Transverse colon (tissue), 3 donors: ENCODE data around the gene PARP16.

Experiments used
- POLR2A ChIP-seq: fragments of 450-650 bp; IDR thresholded peaks from one replicate; pipeline ENCODE4 v1.6.1; 2016; ENCODE audit warnings: antibody characterized with exemption, mild to moderate bottlenecking, moderate library complexity
- TF ChIP-seq, protein P1 (sequence below), 5 experiments: fragments of 200-600 bp in 3 of 5; fragments of 450-650 bp in 2 of 5; sonication (generic) in 3 of 5; IDR thresholded peaks; 1 replicate in 2 of 5; 2 replicates in 3 of 5; pipeline ENCODE4 v1.5.1; 2016 to 2017; ENCODE audit warnings: antibody characterized with exemption in 5 of 5, inconsistent platforms in 3 of 5, mild to moderate bottlenecking in 2 of 5, moderate library complexity in 1 of 5

DNA sequence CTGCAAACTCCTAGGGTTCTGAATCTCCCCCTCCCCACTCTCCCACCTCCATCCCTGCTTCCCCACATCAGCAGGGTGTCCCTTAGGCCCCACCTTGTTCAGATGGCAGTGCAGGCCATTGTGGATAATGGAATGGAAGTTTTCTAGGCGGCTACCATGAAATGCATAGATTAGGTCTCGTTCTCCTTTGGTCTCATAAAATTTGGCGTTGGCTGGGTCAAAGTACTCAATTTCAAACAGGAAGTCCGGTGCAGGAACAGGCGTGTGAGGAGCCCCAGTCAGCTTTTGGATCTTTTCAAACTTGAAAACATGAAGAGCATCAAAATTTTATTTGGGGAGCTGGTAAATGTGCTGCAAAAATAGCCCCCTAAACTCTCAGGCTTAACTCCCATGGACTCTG is 20.2 kb downstream of the PARP16 start:
- no peak for TF ChIP-seq POLR2A
- TF ChIP-seq, protein P1, sequence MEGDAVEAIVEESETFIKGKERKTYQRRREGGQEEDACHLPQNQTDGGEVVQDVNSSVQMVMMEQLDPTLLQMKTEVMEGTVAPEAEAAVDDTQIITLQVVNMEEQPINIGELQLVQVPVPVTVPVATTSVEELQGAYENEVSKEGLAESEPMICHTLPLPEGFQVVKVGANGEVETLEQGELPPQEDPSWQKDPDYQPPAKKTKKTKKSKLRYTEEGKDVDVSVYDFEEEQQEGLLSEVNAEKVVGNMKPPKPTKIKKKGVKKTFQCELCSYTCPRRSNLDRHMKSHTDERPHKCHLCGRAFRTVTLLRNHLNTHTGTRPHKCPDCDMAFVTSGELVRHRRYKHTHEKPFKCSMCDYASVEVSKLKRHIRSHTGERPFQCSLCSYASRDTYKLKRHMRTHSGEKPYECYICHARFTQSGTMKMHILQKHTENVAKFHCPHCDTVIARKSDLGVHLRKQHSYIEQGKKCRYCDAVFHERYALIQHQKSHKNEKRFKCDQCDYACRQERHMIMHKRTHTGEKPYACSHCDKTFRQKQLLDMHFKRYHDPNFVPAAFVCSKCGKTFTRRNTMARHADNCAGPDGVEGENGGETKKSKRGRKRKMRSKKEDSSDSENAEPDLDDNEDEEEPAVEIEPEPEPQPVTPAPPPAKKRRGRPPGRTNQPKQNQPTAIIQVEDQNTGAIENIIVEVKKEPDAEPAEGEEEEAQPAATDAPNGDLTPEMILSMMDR (IDR thresholded peaks at IDR 0.05), result no peak
